HCT116 (cell line): ENCODE results near the gene ARL15. TPM values are rescaled to one million over a fixed set of nuclear protein-coding genes. Genes with fewer than 3 reads are reported as not detected.

ENCODE experiments used
- ATAC-seq: fragments of 200-7000 bp; cut with Tn5 transposase; 2 replicates; pipeline ENCODE4 v1.9.1; 2020; ENCODE audit warnings: mild to moderate bottlenecking, moderate library complexity
- BruUV-seq: library from RNA; stranded (reverse); fragments of 400-500 nt; replicated peaks from 2 replicates; lab custom pipeline; 2021; lab: Mats Ljungman, UMichigan
- CTCF ChIA-PET: fragments of 300-600 bp; sonication (Branson Sonifier 250); formaldehyde crosslinking; loops from one replicate; lab custom pipeline; 2021; ENCODE audit warnings: antibody characterized with exemption; lab: Charles Lee
- POLR2A ChIA-PET: fragments of 300-600, 350-600 bp; sonication (Branson Sonifier 250); formaldehyde crosslinking; loops from one replicate; lab custom pipeline; 2021; ENCODE audit warnings: antibody characterized with exemption; lab: Charles Lee
- RAD21 ChIA-PET, 2 experiments: fragments of 300-600 bp; sonication (Branson Sonifier 250); formaldehyde crosslinking; loops; one replicate each; lab custom pipeline; 2023; ENCODE audit warnings: low total read pairs in 2 of 2; ENCODE audit not compliant: uncharacterized antibody in 2 of 2, unreplicated experiment in 2 of 2, low non-redundant PET in 1 of 2; lab: Charles Lee
- DNase-seq: peaks from one replicate; pipeline ENCODE4 v3.0.0-alpha.2; 2010; ENCODE audit warnings: low read depth, low spot score
- H2AFZ ChIP-seq: fragments of 200-600 bp; shearing (Covaris generic), sonication (generic); 2 replicates; pipeline ENCODE4 v1.6.1; 2017; ENCODE audit warnings: low read depth, mixed run types, mixed read lengths, antibody characterized with exemption, low read length; ENCODE audit not compliant: poor library complexity, severe bottlenecking
- H3K27ac ChIP-seq: 2 replicates; pipeline ENCODE4 v1.5.1; 2012; ENCODE audit warnings: low read depth, low read length
- H3K27me3 ChIP-seq: fragments of 200-600 bp; sonication (generic); 2 replicates; pipeline ENCODE4 v1.6.1; 2016; ENCODE audit warnings: mixed run types, low read length, mixed read lengths; ENCODE audit not compliant: insufficient read depth
- H3K36me3 ChIP-seq, 2 experiments: fragments of 200-500 bp in 1 of 2; fragments of 200-600 bp in 1 of 2; sonication (Bioruptor generic) in 1 of 2; sonication (generic) in 1 of 2; 2 replicates each; pipeline versions ENCODE4 v1.5.1 to v1.6.1; 2014 to 2016; ENCODE audit warnings: low read length in 2 of 2, inconsistent platforms in 1 of 2, mixed read lengths in 1 of 2, mixed run types in 1 of 2; ENCODE audit not compliant: insufficient read depth in 2 of 2, control insufficient read depth in 1 of 2
- H3K4me1 ChIP-seq, 2 experiments: fragments of 200-600 bp in 1 of 2; sonication (generic) in 1 of 2; 2 replicates each; pipeline versions ENCODE4 v1.5.1 to v1.6.1; 2012 to 2017; ENCODE audit warnings: low read length in 2 of 2, inconsistent platforms in 1 of 2, mild to moderate bottlenecking in 1 of 2, mixed read lengths in 1 of 2, mixed run types in 1 of 2, moderate library complexity in 1 of 2; ENCODE audit not compliant: insufficient read depth in 2 of 2, control insufficient read depth in 1 of 2
- H3K4me2 ChIP-seq: fragments of 200-600 bp; sonication (generic); 2 replicates; pipeline ENCODE4 v1.6.1; 2017; ENCODE audit warnings: mixed run types, low read length, mixed read lengths
- H3K4me3 ChIP-seq, 2 experiments: fragments of 200-600 bp in 1 of 2; sonication (generic) in 1 of 2; replicated peaks in 1 of 2; 2 replicates each; pipeline ENCODE4 v1.5.1; 2011 to 2016; ENCODE audit warnings: low read length in 2 of 2, control low read depth in 1 of 2, low read depth in 1 of 2, mild to moderate bottlenecking in 1 of 2, mixed read lengths in 1 of 2, mixed run types in 1 of 2
- H3K79me2 ChIP-seq: fragments of 200-600 bp; sonication (generic); 2 replicates; pipeline ENCODE4 v1.6.1; 2017; ENCODE audit warnings: mild to moderate bottlenecking, mixed run types, low read length, moderate library complexity, mixed read lengths; ENCODE audit not compliant: insufficient read depth
- H3K9ac ChIP-seq: fragments of 200-600 bp; sonication (generic); 2 replicates; pipeline ENCODE4 v1.6.1; 2016; ENCODE audit warnings: low read length, mixed read lengths
- H3K9me2 ChIP-seq: fragments of 200-600 bp; sonication (generic), shearing (Covaris generic); 2 replicates; pipeline ENCODE4 v1.6.1; 2017; ENCODE audit warnings: mixed run types, mild to moderate bottlenecking, moderate library complexity; ENCODE audit not compliant: insufficient read depth
- H3K9me3 ChIP-seq, 2 experiments: fragments of 200-500 bp in 1 of 2; fragments of 200-600 bp in 1 of 2; sonication (Bioruptor generic) in 1 of 2; sonication (generic) in 1 of 2; 2 replicates each; pipeline ENCODE4 v1.6.1; 2014 to 2017; ENCODE audit warnings: low read length in 2 of 2, mixed read lengths in 2 of 2, inconsistent platforms in 1 of 2, low read depth in 1 of 2, mild to moderate bottlenecking in 1 of 2, mixed run types in 1 of 2, moderate library complexity in 1 of 2; ENCODE audit not compliant: control insufficient read depth in 1 of 2, insufficient read depth in 1 of 2
- H4K20me1 ChIP-seq: fragments of 200-600 bp; sonication (generic), shearing (Covaris generic); 2 replicates; pipeline ENCODE4 v1.6.1; 2017; ENCODE audit warnings: mixed run types, mild to moderate bottlenecking, moderate library complexity; ENCODE audit not compliant: insufficient read depth
- ATF3 ChIP-seq: IDR thresholded peaks from 2 replicates; pipeline ENCODE4 v1.6.1; 2012
- CBX3 ChIP-seq: IDR thresholded peaks from 2 replicates; pipeline ENCODE4 v1.6.1; 2012; ENCODE audit warnings: low read depth
- ELF1 ChIP-seq: IDR thresholded peaks from 2 replicates; pipeline ENCODE4 v1.6.1; 2012; ENCODE audit warnings: low read depth, borderline replicate concordance
- POLR2A ChIP-seq: IDR thresholded peaks from 2 replicates; pipeline ENCODE4 v1.7.0; 2011; ENCODE audit warnings: borderline replicate concordance; ENCODE audit not compliant: insufficient read depth, insufficient read length; ENCODE audit errors: extremely low read depth
- POLR2AphosphoS5 ChIP-seq: IDR thresholded peaks from 2 replicates; pipeline ENCODE4 v1.6.1; 2011; ENCODE audit warnings: mild to moderate bottlenecking, low read depth, low read length, moderate library complexity
- SP1 ChIP-seq: IDR thresholded peaks from 2 replicates; pipeline ENCODE4 v1.6.1; 2012; ENCODE audit warnings: low read depth
- SRF ChIP-seq: IDR thresholded peaks from 2 replicates; pipeline ENCODE4 v1.6.1; 2012; ENCODE audit warnings: low read depth
- TCF7L2 ChIP-seq: IDR thresholded peaks from 2 replicates; pipeline ENCODE4 v1.7.0; 2011; ENCODE audit warnings: borderline replicate concordance, inconsistent platforms; ENCODE audit not compliant: insufficient read depth, insufficient read length; ENCODE audit errors: extremely low read depth
- YY1 ChIP-seq: IDR thresholded peaks from 2 replicates; pipeline ENCODE4 v1.6.1; 2011; ENCODE audit warnings: low read length, low read depth, moderate library complexity, mild to moderate bottlenecking; ENCODE audit not compliant: insufficient replicate concordance; ENCODE audit errors: extremely low read depth
- ZFX ChIP-seq: fragments of 450-650 bp; IDR thresholded peaks from 2 replicates; pipeline ENCODE4 v1.6.1; 2017
- ZNF274 ChIP-seq: fragments of 200-500 bp; sonication (Bioruptor generic); IDR thresholded peaks from 2 replicates; pipeline ENCODE4 v1.6.1; 2014; ENCODE audit warnings: mild to moderate bottlenecking, low read depth, low read length, inconsistent platforms
- intact Hi-C: fragments of 100-400 bp; cut with micrococcal nuclease; formaldehyde crosslinking; loops from 2 replicates; pipeline ENCODE4 v1.10.0; 2022
- total RNA-seq: library from RNA; stranded (reverse); gene quantifications from one replicate; pipeline ENCODE4 v1.2.1, GENCODE V29; 2021; ENCODE audit not compliant: unreplicated experiment
- TF ChIP-seq, protein P1 (sequence below): IDR thresholded peaks from 2 replicates; pipeline ENCODE4 v1.6.1; 2012; ENCODE audit warnings: low read depth
- TF ChIP-seq, protein P2 (sequence below): IDR thresholded peaks from 2 replicates; pipeline ENCODE4 v1.6.1; 2011; ENCODE audit warnings: mild to moderate bottlenecking, low read length, moderate library complexity; ENCODE audit not compliant: insufficient replicate concordance; ENCODE audit errors: extremely low read depth

ARL15 gene
- total RNA-seq, 1 experiment from 2014 or later, result 15.0 TPM

- RAD21 ChIA-PET, result no interaction called here
- intact Hi-C loops, result no loop called here
Observed at GRCh38 chr5:53884844-53885243, 425.5 kb downstream of the ARL15 start.

More at GRCh38 chr5:53884844-53885243, 425.5 kb downstream of the ARL15 start:
- Histone ChIP-seq H3K9ac (no peak overlapping the region), H3K36me3 (no peaks in the 10 kb centered on the region), H3K4me1 (no peaks in the 10 kb centered on the region), H3K4me2 (no peak overlapping the region), H3K4me3 (no peak overlapping the region), H3K27me3 (no peaks in the 10 kb centered on the region), H3K79me2 (no peaks in the 10 kb centered on the region), H4K20me1 (no peaks in the 10 kb centered on the region), H2AFZ (no peak overlapping the region), H3K9me2 (no peaks in the 10 kb centered on the region), H3K9me3 (no peaks in the 10 kb centered on the region), H3K27ac (no peak overlapping the region)
- TF ChIP-seq TCF7L2 (no peak), ELF1 (no peak), POLR2A (no peak), CBX3 (no peak), ZFX (no peak), YY1 (no peak), ZNF274 (no peak), POLR2AphosphoS5 (no peak), SP1 (no peak), ATF3 (no peak), SRF (no peak)
- TF ChIP-seq, protein P1, sequence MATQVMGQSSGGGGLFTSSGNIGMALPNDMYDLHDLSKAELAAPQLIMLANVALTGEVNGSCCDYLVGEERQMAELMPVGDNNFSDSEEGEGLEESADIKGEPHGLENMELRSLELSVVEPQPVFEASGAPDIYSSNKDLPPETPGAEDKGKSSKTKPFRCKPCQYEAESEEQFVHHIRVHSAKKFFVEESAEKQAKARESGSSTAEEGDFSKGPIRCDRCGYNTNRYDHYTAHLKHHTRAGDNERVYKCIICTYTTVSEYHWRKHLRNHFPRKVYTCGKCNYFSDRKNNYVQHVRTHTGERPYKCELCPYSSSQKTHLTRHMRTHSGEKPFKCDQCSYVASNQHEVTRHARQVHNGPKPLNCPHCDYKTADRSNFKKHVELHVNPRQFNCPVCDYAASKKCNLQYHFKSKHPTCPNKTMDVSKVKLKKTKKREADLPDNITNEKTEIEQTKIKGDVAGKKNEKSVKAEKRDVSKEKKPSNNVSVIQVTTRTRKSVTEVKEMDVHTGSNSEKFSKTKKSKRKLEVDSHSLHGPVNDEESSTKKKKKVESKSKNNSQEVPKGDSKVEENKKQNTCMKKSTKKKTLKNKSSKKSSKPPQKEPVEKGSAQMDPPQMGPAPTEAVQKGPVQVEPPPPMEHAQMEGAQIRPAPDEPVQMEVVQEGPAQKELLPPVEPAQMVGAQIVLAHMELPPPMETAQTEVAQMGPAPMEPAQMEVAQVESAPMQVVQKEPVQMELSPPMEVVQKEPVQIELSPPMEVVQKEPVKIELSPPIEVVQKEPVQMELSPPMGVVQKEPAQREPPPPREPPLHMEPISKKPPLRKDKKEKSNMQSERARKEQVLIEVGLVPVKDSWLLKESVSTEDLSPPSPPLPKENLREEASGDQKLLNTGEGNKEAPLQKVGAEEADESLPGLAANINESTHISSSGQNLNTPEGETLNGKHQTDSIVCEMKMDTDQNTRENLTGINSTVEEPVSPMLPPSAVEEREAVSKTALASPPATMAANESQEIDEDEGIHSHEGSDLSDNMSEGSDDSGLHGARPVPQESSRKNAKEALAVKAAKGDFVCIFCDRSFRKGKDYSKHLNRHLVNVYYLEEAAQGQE, result no peak
- TF ChIP-seq, protein P2, sequence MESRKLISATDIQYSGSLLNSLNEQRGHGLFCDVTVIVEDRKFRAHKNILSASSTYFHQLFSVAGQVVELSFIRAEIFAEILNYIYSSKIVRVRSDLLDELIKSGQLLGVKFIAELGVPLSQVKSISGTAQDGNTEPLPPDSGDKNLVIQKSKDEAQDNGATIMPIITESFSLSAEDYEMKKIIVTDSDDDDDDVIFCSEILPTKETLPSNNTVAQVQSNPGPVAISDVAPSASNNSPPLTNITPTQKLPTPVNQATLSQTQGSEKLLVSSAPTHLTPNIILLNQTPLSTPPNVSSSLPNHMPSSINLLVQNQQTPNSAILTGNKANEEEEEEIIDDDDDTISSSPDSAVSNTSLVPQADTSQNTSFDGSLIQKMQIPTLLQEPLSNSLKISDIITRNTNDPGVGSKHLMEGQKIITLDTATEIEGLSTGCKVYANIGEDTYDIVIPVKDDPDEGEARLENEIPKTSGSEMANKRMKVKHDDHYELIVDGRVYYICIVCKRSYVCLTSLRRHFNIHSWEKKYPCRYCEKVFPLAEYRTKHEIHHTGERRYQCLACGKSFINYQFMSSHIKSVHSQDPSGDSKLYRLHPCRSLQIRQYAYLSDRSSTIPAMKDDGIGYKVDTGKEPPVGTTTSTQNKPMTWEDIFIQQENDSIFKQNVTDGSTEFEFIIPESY, result no peak
- no peak for DNase-seq
- CTCF ChIA-PET, result no interaction called here
- POLR2A ChIA-PET, result no interaction called here
- BruUV-seq, result no TSS peak
- no peak for ATAC-seq
